ENCODE measurements around the gene ZCCHC14.
"Not testable (repeated sequence)": the region's sequence is repeated elsewhere in the genome, so short reads cannot be mapped to it uniquely, and the experiment has no call there.

ZCCHC14 gene

GRCh38 chr16:87382023-87382785, 110.6 kb downstream of the ZCCHC14 start:
- TF ChIP-seq, protein P1, sequence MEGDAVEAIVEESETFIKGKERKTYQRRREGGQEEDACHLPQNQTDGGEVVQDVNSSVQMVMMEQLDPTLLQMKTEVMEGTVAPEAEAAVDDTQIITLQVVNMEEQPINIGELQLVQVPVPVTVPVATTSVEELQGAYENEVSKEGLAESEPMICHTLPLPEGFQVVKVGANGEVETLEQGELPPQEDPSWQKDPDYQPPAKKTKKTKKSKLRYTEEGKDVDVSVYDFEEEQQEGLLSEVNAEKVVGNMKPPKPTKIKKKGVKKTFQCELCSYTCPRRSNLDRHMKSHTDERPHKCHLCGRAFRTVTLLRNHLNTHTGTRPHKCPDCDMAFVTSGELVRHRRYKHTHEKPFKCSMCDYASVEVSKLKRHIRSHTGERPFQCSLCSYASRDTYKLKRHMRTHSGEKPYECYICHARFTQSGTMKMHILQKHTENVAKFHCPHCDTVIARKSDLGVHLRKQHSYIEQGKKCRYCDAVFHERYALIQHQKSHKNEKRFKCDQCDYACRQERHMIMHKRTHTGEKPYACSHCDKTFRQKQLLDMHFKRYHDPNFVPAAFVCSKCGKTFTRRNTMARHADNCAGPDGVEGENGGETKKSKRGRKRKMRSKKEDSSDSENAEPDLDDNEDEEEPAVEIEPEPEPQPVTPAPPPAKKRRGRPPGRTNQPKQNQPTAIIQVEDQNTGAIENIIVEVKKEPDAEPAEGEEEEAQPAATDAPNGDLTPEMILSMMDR (IDR thresholded peaks at IDR 0.05; ENCODE audit: insufficient read depth, low read depth, low read length, missing control alignments): no peak
- no peak for DNase-seq (ENCODE audit: low read depth)
- peak overlapping the region; percentile 82 for H3K4me3 ChIP-seq (ENCODE audit: low read depth, low read length)

DNA sequence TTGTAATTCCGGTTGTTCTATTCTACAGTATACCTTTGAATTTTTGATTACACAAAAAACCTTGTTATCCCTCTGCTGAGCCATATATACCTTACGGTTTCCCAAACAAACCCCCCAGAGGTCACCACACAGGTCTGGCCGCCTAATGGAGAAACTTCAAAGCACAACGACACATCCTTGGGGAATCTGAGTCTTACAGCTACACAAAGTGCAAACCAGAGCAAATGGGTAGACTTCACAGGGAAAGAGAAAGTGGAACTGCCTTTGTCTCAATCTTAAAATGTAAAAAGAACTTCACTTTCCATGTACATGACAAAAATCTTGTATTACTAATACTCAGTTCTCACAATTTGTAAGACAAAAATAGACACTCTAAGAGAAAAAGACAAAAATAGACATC, 111.9 kb downstream of the ZCCHC14 start:
- H3K4me3 ChIP-seq (ENCODE audit: low read depth, low read length): peak overlapping the region; percentile 82
- TF ChIP-seq, protein P1 (IDR thresholded peaks at IDR 0.05; ENCODE audit: insufficient read depth, low read depth, low read length, missing control alignments): no peak
- DNase-seq (ENCODE audit: low read depth): peak; percentile 79

DNA sequence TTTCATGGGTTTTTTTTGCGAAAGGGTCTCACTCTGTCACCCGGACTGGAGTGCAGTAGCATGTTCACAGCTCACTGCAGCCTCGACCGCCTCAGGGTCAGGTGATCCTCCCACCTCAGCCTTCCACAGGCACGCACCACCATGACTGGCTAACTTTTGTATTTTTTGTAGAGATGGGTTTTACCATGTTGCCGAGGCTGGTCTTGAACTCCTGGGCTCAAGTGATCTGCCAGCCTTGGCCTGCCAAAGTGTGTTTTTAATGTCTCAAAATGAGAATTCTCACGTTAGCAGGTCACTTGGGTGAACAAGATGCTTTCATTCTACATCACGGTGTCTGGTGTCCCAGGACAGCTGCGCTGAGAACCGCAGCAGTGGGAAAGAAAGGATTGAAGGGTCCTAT, 112.4 kb downstream of the ZCCHC14 start:
- peak; percentile 71 for DNase-seq (ENCODE audit: low read depth)
- H3K4me3 ChIP-seq (ENCODE audit: low read depth, low read length): peak overlapping the region; percentile 82
- TF ChIP-seq, protein P1 (IDR thresholded peaks at IDR 0.05; ENCODE audit: insufficient read depth, low read depth, low read length, missing control alignments): no peak

- H3K4me3 ChIP-seq (ENCODE audit: low read depth, low read length); DNase-seq (ENCODE audit: low read depth): not testable (repeated sequence)
These were observed 113.5 kb downstream of the ZCCHC14 start for GRCh38 chr16:87379312-87379752.

DNA sequence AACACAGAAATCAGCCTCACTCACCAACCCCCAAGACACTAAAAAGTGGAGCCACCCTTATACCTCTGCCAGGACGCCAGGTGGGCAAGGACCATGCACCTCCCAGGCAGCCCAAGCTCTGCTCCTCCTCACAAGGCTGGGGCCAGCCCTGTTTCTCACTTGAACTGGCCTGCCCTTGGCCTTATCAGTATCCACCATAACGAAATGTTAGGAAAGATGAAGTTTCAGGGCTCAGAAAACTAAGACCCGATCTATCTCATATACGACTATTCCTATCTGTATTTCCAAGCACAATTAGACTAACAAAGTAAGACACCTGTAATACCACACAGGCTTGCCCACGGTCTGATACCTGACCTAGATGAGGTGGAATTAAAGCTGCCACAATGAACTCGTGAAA, 116.2 kb downstream of the ZCCHC14 start:
- TF ChIP-seq, protein P1 (IDR thresholded peaks at IDR 0.05; ENCODE audit: insufficient read depth, low read depth, low read length, missing control alignments): no peak
- no peak overlapping the region for H3K4me3 ChIP-seq (ENCODE audit: low read depth, low read length)
- no peak for DNase-seq (ENCODE audit: low read depth)

DNA sequence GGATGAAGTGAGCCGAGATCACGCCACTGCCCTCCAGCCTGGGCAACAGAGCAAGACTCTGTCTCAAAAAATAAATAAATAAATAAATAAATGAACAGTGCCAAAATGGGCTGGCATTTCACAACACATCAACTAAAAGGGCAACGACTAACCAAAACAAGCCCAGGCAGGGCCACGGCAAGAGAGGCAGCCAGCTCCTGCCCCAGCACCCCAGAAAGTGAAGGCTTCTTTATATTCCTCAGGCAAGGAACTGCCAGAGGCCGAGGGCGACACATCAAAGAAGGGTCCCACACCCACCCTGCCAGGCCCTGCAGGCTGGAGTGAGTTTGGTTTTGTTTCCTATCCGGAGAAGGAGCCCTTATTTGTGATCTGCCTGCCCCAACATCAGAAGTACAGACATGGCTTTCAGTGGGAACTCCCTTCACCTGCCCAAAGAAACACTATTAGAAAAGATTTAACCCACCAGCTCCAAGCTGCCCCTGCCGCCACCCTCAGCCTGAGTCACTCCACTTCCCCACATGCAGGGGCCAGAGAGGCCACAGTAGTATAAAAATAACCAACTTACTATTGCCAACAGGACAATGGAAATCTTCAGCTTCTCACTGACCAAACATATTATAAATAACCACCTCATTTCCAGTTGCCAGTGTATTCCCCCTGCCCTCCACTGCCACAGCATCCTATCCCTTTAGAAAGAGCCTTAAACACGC, 117.2 kb downstream of the ZCCHC14 start:
- DNase-seq (ENCODE audit: low read depth): no peak
- H3K4me3 ChIP-seq (ENCODE audit: low read depth, low read length): no peak overlapping the region
- TF ChIP-seq, protein P1 (IDR thresholded peaks at IDR 0.05; ENCODE audit: insufficient read depth, low read depth, low read length, missing control alignments): no peak

GRCh38 chr16:87374313-87374712, 118.5 kb downstream of the ZCCHC14 start:
- TF ChIP-seq, protein P1 (IDR thresholded peaks at IDR 0.05; ENCODE audit: insufficient read depth, low read depth, low read length, missing control alignments): no peak
- no peak overlapping the region for H3K4me3 ChIP-seq (ENCODE audit: low read depth, low read length)
- DNase-seq (ENCODE audit: low read depth): no peak

Data from GM12865 (cell line).